Fibroblast of lung (primary cell): Measurements from ENCODE around the gene COL25A1. TPM values are rescaled to one million over a fixed set of nuclear protein-coding genes. Genes with fewer than 3 reads are reported as not detected.
A peak's percentile ranks its signal among the peaks of the same experiment; 100 is the strongest.

Source experiments
- DNase-seq, 2 donors: peaks; one replicate each; pipeline versions ENCODE4 v3.0.0 to v3.0.0-alpha.2; 2010; ENCODE audit warnings: low read depth in 2 of 2
- H2AFZ ChIP-seq: 2 replicates; pipeline ENCODE4 v1.5.1; 2012; ENCODE audit warnings: low read length, control low read depth, inconsistent platforms
- H3K27ac ChIP-seq: 2 replicates; pipeline ENCODE4 v1.5.1; 2011; ENCODE audit warnings: low read length, control low read depth; ENCODE audit not compliant: insufficient read depth
- H3K27me3 ChIP-seq: 2 replicates; pipeline ENCODE4 v1.5.1; 2011; ENCODE audit warnings: mild to moderate bottlenecking, low read length; ENCODE audit not compliant: control insufficient read depth, insufficient read depth
- H3K36me3 ChIP-seq: 2 replicates; pipeline ENCODE4 v1.5.1; 2011; ENCODE audit warnings: low read length; ENCODE audit not compliant: control insufficient read depth, insufficient read depth
- H3K4me1 ChIP-seq: 2 replicates; pipeline ENCODE4 v1.5.1; 2011; ENCODE audit warnings: low read length; ENCODE audit not compliant: control insufficient read depth, insufficient read depth; ENCODE audit errors: extremely low read depth
- H3K4me2 ChIP-seq: 2 replicates; pipeline ENCODE4 v1.5.1; 2011; ENCODE audit warnings: low read length, control low read depth; ENCODE audit not compliant: insufficient read depth; ENCODE audit errors: extremely low read depth
- H3K4me3 ChIP-seq, 4 experiments: fragments of 200-600 bp in 1 of 4; sonication (generic) in 1 of 4; replicated peaks in 1 of 4; 2 replicates each; pipeline ENCODE4 v1.5.1; 2011 to 2016; ENCODE audit warnings: low read length in 4 of 4, low read depth in 3 of 4, mild to moderate bottlenecking in 3 of 4, control low read depth in 2 of 4, inconsistent platforms in 1 of 4, mixed read lengths in 1 of 4; ENCODE audit not compliant: insufficient read depth in 1 of 4; ENCODE audit errors: control extremely low read depth in 1 of 4
- H3K79me2 ChIP-seq: 2 replicates; pipeline ENCODE4 v1.5.1; 2012; ENCODE audit warnings: mild to moderate bottlenecking, low read length, inconsistent platforms; ENCODE audit not compliant: control insufficient read depth, insufficient read depth
- H3K9ac ChIP-seq: 2 replicates; pipeline ENCODE4 v1.5.1; 2011; ENCODE audit warnings: mild to moderate bottlenecking, low read length, control low read depth; ENCODE audit not compliant: insufficient read depth
- H3K9me3 ChIP-seq: 2 replicates; pipeline ENCODE4 v1.5.1; 2012; ENCODE audit warnings: low read depth, low read length; ENCODE audit not compliant: control insufficient read depth, insufficient read depth
- H4K20me1 ChIP-seq: 2 replicates; pipeline ENCODE4 v1.5.1; 2011; ENCODE audit warnings: low read length; ENCODE audit not compliant: control insufficient read depth, insufficient read depth; ENCODE audit errors: extremely low read depth
- EZH2 ChIP-seq: IDR thresholded peaks from 2 replicates; pipeline ENCODE4 v1.5.1; 2012; ENCODE audit warnings: low read length, control low read depth, mild to moderate bottlenecking; ENCODE audit errors: missing control alignments
- polyA plus RNA-seq, 2 donors: library from polyadenylated mRNA; depleted of rRNA in 1 of 2; stranded (reverse) in 1 of 2; unstranded in 1 of 2; fragments of >200 nt; gene quantifications; 2 replicates each; pipeline ENCODE4 v1.2.1, GENCODE V29; 2011 to 2012; ENCODE audit warnings: missing spikeins in 1 of 2
- total RNA-seq: library from RNA; depleted of rRNA; stranded (reverse); fragments of >200 nt; gene quantifications from 2 replicates; pipeline ENCODE4 v1.2.1, GENCODE V29; 2014
- TF ChIP-seq, protein P1 (sequence below), 2 donors: IDR thresholded peaks in 1 of 2; conservative IDR thresholded peaks in 1 of 2; 1 replicate in 1 of 2; 2 replicates in 1 of 2; pipeline ENCODE4 v1.5.1; 2011 to 2012; ENCODE audit warnings: low read length in 2 of 2, control low read depth in 1 of 2, inconsistent platforms in 1 of 2, low read depth in 1 of 2, mild to moderate bottlenecking in 1 of 2

The COL25A1 gene
- total and polyA plus RNA-seq, 2 donors (not counting 1 experiment from before 2014, with no cell fraction given), result under 0.01 to 0.01 TPM

DNA sequence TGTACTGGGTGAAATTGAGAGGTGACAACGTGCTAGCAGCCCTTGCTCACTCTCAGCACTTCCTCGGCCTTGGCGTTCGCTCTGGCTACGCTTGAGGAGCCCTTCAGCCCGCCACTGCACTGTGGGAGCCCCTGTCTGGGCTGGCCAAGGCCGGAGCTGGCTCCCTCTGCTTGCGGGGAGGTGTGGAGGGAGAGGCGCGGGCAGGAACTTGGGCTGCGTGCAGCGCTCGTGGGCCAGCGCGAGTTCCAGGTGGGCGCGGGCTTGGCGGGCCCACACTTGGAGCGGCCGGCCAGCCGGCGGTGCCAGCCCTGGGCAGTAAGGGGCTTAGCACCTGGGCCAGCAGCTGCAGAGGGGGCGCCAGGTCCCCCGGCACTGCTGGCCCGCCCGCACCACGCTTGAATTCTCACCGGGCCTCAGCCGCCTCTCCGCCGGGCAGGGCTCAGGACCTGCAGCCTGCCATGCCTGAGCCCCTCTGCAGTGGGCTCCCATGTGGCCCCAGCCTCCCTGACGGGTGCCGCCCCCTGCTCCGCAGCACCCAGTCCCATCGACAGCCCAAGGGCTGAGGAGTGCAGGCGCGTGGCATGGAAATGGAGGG lies 290.1 kb downstream of the COL25A1 start:
- H4K20me1 ChIP-seq, result no peaks in the 10 kb centered on the region
- H3K36me3 ChIP-seq, result no peaks in the 10 kb centered on the region
- H3K4me3 ChIP-seq, result no peak overlapping the region
- no peak for TF ChIP-seq EZH2
- TF ChIP-seq, protein P1, sequence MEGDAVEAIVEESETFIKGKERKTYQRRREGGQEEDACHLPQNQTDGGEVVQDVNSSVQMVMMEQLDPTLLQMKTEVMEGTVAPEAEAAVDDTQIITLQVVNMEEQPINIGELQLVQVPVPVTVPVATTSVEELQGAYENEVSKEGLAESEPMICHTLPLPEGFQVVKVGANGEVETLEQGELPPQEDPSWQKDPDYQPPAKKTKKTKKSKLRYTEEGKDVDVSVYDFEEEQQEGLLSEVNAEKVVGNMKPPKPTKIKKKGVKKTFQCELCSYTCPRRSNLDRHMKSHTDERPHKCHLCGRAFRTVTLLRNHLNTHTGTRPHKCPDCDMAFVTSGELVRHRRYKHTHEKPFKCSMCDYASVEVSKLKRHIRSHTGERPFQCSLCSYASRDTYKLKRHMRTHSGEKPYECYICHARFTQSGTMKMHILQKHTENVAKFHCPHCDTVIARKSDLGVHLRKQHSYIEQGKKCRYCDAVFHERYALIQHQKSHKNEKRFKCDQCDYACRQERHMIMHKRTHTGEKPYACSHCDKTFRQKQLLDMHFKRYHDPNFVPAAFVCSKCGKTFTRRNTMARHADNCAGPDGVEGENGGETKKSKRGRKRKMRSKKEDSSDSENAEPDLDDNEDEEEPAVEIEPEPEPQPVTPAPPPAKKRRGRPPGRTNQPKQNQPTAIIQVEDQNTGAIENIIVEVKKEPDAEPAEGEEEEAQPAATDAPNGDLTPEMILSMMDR (conservative IDR thresholded peaks at IDR 0.05 in 1 of 2, IDR thresholded peaks at IDR 0.05 in 1 of 2; ENCODE audit: low read depth in 1 of 2, low read length in 2 of 2), result no peak
- H3K9me3 ChIP-seq, result no peaks in the 10 kb centered on the region
- no peaks in the 10 kb centered on the region for H3K27me3 ChIP-seq
- no peak overlapping the region for H2AFZ ChIP-seq
- no peak overlapping the region for H3K27ac ChIP-seq
- DNase-seq, result no peak
- no peaks in the 10 kb centered on the region for H3K4me1 ChIP-seq
- H3K9ac ChIP-seq, result no peak overlapping the region
- no peak overlapping the region for H3K4me2 ChIP-seq
- H3K79me2 ChIP-seq, result no peaks in the 10 kb centered on the region

DNA sequence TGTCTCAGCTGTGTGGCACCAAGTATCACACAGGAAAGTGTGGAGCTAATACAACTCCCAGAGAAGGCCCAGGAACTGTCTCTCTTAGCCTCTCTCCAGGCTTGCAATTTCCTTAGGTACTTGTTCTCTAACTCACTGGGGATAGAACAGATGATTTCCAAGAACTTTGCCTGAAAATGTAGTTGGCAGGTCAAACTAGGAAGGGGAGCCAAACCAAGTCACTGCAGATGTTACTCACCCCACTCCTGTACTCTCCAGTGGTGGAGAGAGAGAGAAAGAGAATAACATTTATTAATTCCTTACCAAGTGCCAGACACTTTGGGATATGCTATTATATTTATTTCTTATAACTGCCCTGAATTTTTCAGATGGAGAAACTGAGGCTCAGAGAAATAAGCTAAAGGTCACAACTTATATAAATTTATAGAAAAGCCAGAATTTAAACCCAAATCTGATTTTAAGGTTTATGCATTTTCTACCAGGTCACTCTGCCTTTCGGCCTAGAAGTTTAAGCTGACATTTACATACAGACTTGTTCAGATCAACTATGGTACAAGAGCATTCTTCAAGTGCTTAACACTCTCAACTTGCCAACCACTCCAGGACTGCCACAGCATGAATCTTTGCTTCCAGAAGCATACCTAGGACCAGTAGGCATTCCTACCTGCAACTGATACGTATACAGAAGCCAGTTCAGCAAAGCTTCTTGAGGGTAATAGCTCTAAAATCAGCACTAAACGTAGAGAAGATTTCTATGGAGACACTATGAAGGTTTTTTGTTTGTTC lies 291.0 kb downstream of the COL25A1 start:
- DNase-seq, result peak in 1 of 2 donors; percentile 40
- no peak for TF ChIP-seq EZH2
- TF ChIP-seq, protein P1 (conservative IDR thresholded peaks at IDR 0.05 in 1 of 2, IDR thresholded peaks at IDR 0.05 in 1 of 2; ENCODE audit: low read depth in 1 of 2, low read length in 2 of 2), result no peak
- H3K4me2 ChIP-seq, result no peak overlapping the region

DNA sequence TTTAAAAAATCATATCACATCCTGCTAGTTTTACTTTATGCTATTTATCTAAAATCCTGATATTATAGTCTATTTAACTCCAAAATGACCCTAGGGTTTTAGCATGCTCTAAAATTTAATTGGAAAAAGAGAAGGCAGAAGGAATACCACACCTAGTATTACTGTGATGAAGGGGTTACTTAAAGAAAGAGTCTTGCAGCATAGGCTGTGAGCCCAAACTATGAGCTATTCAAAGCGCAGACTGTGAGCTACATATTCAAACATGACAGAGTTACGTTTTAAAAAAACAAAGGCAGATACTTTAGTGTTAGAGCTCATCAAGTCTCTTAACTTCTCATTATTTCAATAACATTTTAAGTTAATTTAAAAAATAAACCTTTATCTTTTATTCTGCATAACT lies 291.9 kb downstream of the COL25A1 start:
- no peaks in the 10 kb centered on the region for H3K4me1 ChIP-seq
- no peak overlapping the region for H3K4me3 ChIP-seq
- no peaks in the 10 kb centered on the region for H3K27me3 ChIP-seq
- H2AFZ ChIP-seq, result no peak overlapping the region
- no peaks in the 10 kb centered on the region for H3K9me3 ChIP-seq
- no peaks in the 10 kb centered on the region for H3K36me3 ChIP-seq
- H3K27ac ChIP-seq, result no peak overlapping the region
- no peak for DNase-seq
- no peaks in the 10 kb centered on the region for H4K20me1 ChIP-seq
- H3K79me2 ChIP-seq, result no peaks in the 10 kb centered on the region
- no peak overlapping the region for H3K4me2 ChIP-seq
- TF ChIP-seq, protein P1 (conservative IDR thresholded peaks at IDR 0.05 in 1 of 2, IDR thresholded peaks at IDR 0.05 in 1 of 2; ENCODE audit: low read depth in 1 of 2, low read length in 2 of 2), result no peak
- no peak for TF ChIP-seq EZH2
- H3K9ac ChIP-seq, result no peak overlapping the region

More for the DNA sequence above, 291.0 kb downstream of the COL25A1 start:
- Histone ChIP-seq H3K79me2 (no peaks in the 10 kb centered on the region), H2AFZ (no peak overlapping the region), H3K9me3 (no peaks in the 10 kb centered on the region), H3K9ac (no peak overlapping the region), H3K36me3 (no peaks in the 10 kb centered on the region), H4K20me1 (no peaks in the 10 kb centered on the region), H3K27me3 (no peaks in the 10 kb centered on the region), H3K4me3 (no peak overlapping the region), H3K27ac (no peak overlapping the region), H3K4me1 (no peaks in the 10 kb centered on the region)
